Ovary (tissue), 9 donors: ENCODE data around the gene PGRMC2. TPM values are rescaled to one million over a fixed set of nuclear protein-coding genes. Genes with fewer than 3 reads are reported as not detected.

Experiments
- DNase-seq, 5 donors: peaks; one replicate each; pipeline ENCODE4 v3.0.0-alpha.2; 2019 to 2020
- H3K27ac ChIP-seq, 2 donors: fragments of 200-600 bp; one replicate each; pipeline versions ENCODE4 v1.5.1 to v1.8.0; 2019 to 2022
- H3K27me3 ChIP-seq: fragments of 200-600 bp; one replicate; pipeline ENCODE4 v1.8.0; 2022
- H3K36me3 ChIP-seq: fragments of 200-600 bp; sonication (generic); one replicate; pipeline ENCODE4 v1.5.1; 2019
- H3K4me1 ChIP-seq: one replicate; pipeline ENCODE4 v1.8.1; 2013; ENCODE audit warnings: mild to moderate bottlenecking, moderate library complexity; ENCODE audit not compliant: insufficient read depth
- H3K4me3 ChIP-seq: fragments of 200-600 bp; sonication (generic); one replicate; pipeline ENCODE4 v1.5.1; 2017
- H3K9me3 ChIP-seq, 2 donors: fragments of 200-600 bp in 1 of 2; sonication (generic) in 1 of 2; one replicate each; pipeline versions ENCODE4 v1.5.1 to v1.8.1; 2013 to 2019; ENCODE audit warnings: mild to moderate bottlenecking in 1 of 2, moderate library complexity in 1 of 2
- EP300 ChIP-seq: sonication (generic); formaldehyde crosslinking; IDR thresholded peaks from one replicate; pipeline ENCODE4 v1.6.1; 2017; ENCODE audit warnings: antibody characterized with exemption
- POLR2A ChIP-seq: fragments of 450-650 bp; IDR thresholded peaks from one replicate; pipeline ENCODE4 v1.6.1; 2017; ENCODE audit warnings: antibody characterized with exemption, mild to moderate bottlenecking, moderate library complexity
- WGBS, 3 donors: extraction: QIAGEN DNeasy Blood & Tissue Kit in 1 of 3; methylation state at CpG; one replicate each; pipeline versions ENCODE4 v1.1.5 to v1.1.7; 2013 to 2017; 5-methylcytosine and 5-hydroxymethylcytosine counted together
- intact Hi-C, 4 donors: fragments of 100-400 bp; cut with DNase I; formaldehyde crosslinking; loops; one replicate each; pipeline versions ENCODE4 v1.11.0 to v1.15.1; 2022 to 2023
- polyA plus RNA-seq, 2 donors: library from polyadenylated mRNA; stranded (reverse); fragments of 200-250 nt in 1 of 2; fragments of 350-450 nt in 1 of 2; fragmentation: Illumina TruSeq in 1 of 2; extraction: RNeasy Lipid Tissue Mini Kit (QIAGEN cat#74804) in 1 of 2; gene quantifications; one replicate each; pipeline ENCODE4 v1.2.3, GENCODE V29; 2013 to 2014
- total RNA-seq, 7 donors: library from RNA; depleted of rRNA in 2 of 7; stranded (reverse); fragments of >200 nt in 2 of 7; fragmentation: NEBNext Ultra II Directional in 3 of 7; extraction: Animal tissue kit (Norgen Biotek cat#: 25700) in 3 of 7; gene quantifications; one replicate each; pipeline versions ENCODE4 v1.1.0 to v1.2.4, GENCODE V29; 2016 to 2023
- TF ChIP-seq, protein P1 (sequence below), 3 donors: fragments of 450-650 bp in 2 of 3; fragments of 200-600 bp in 1 of 3; IDR thresholded peaks; one replicate each; pipeline versions ENCODE4 v1.5.1 to v1.8.0; 2016 to 2022; ENCODE audit warnings: antibody characterized with exemption in 3 of 3, mild to moderate bottlenecking in 1 of 3
- donor health status: DM: no; HTN: no; CAD: no; lungs with moderate emphysema.
- donor health status: DM: no; HTN: no; CAD: no.
- donor health status: Bipolar disorder and iron deficiency.
- donor health status: DM: yes; HTN: yes; CAD: no.
- donor health status: DM: no; HTN: no; CAD: no.
- donor health status: DM: yes; HTN: yes; CAD: no.

The PGRMC2 gene
- total and polyA plus RNA-seq, 9 donors = 23.2 to 222 (median 56.9) TPM

DNA sequence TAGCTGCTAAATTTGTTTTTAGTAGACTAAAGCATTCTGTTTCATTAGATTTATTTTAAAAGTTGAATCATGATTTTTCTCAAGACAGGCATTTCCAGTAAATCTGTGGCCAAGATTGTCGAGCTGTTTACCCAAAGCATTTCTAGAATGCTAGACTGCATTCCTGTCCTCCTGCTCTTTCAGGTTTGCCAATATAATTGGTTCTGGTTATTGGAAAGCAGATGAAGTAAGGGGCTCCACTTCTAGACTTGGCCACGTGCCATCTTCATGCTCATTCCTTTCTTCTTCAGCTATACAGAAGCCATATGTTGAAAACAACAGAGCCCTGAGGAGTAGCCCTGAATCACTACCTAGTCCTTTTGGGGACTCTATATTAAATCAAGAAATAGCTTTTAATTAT is 62.5 kb downstream of the PGRMC2 start:
- WGBS, 3 donors = 29 to 45% (median 36%) methylated on average over 2 of the region's 2 CpGs
- Histone ChIP-seq H3K4me3 (no peak overlapping the region), H3K36me3 (no peaks in the 10 kb centered on the region), H3K4me1 (no peaks in the 10 kb centered on the region), H3K27me3 (no peaks in the 10 kb centered on the region), H3K9me3 (no peaks in the 10 kb centered on the region), H3K27ac (no peak overlapping the region)
- no peak for DNase-seq
- intact Hi-C loops = no loop called here
- TF ChIP-seq, protein P1, sequence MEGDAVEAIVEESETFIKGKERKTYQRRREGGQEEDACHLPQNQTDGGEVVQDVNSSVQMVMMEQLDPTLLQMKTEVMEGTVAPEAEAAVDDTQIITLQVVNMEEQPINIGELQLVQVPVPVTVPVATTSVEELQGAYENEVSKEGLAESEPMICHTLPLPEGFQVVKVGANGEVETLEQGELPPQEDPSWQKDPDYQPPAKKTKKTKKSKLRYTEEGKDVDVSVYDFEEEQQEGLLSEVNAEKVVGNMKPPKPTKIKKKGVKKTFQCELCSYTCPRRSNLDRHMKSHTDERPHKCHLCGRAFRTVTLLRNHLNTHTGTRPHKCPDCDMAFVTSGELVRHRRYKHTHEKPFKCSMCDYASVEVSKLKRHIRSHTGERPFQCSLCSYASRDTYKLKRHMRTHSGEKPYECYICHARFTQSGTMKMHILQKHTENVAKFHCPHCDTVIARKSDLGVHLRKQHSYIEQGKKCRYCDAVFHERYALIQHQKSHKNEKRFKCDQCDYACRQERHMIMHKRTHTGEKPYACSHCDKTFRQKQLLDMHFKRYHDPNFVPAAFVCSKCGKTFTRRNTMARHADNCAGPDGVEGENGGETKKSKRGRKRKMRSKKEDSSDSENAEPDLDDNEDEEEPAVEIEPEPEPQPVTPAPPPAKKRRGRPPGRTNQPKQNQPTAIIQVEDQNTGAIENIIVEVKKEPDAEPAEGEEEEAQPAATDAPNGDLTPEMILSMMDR (IDR thresholded peaks at IDR 0.05) = no peak
- TF ChIP-seq POLR2A = no peak
- TF ChIP-seq EP300 = no peak

DNA sequence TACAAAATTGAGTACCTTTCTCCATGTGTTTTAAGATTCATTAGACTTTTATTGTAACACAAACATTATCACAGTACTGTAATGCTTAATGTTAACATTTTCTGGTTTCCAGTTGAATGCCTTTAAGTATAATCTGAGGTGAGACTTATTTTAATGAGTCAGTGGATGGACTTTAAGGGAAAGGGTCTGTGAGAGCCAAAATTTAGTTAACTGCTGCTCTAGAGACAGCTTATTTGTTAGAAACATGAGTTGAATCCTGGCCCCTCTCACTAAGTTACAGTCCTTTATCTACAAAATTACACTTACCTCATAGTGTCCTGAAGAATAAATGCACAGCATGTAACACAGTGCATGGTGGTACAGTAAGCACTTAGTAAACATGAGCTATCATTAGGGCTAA is 66.0 kb downstream of the PGRMC2 start:
- TF ChIP-seq POLR2A (no peak), EP300 (no peak)
- TF ChIP-seq, protein P1 (IDR thresholded peaks at IDR 0.05) = no peak
- no peaks in the 10 kb centered on the region for H3K9me3 ChIP-seq
- intact Hi-C loops = no loop called here
- no peak overlapping the region for H3K4me3 ChIP-seq
- H3K36me3 ChIP-seq = no peaks in the 10 kb centered on the region
- no peaks in the 10 kb centered on the region for H3K27me3 ChIP-seq
- H3K27ac ChIP-seq = no peak overlapping the region
- no peaks in the 10 kb centered on the region for H3K4me1 ChIP-seq
- no peak for DNase-seq

DNA sequence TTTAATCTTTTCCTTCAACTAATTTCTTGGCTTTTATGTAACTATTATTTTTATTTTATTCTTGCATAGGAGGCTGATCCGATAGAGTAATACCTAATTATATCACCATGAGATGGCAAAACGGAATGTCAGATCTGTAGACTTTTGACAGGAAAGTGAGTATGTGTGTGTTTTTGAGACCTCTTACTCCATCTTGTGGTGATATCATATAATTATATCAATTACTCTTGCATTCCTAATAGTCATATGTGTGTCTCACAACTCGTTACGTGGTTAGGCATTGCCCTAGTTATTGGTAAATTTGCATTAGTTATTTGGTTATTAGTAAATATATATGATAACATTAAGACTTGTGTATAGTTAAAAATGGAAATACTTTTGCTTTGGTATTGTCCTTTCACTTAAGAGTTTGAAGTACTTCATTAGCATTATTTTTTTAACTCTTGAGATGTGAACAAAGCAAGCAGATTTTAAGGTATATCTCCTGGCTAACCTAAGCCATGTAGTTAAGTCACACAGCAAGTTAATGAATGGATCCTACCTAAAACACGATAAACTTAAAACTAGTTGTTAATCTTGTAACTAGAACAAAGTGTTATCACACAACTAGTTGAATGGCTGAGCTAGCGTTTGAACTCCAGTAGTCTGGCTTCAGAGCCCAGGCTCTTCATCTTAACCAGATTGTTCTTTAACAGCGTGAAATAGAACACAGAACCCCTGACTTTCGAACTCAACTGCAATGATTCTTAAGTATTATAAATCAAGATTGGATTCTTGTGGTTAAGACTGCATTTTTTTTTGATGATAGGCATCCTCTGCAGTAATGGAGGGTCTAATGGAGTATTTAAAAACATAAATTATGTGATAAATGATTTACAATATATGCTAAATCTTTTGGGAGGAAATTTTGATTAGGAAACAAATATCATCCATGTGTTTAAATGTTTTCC is 67.1 kb downstream of the PGRMC2 start:
- TF ChIP-seq, protein P1 (IDR thresholded peaks at IDR 0.05) = no peak
- no peak for TF ChIP-seq POLR2A
- no peak for TF ChIP-seq EP300
- H3K27ac ChIP-seq = no peak overlapping the region
- no peaks in the 10 kb centered on the region for H3K27me3 ChIP-seq
- intact Hi-C loops = no loop called here
- 44 to 60% (median 48%) methylated on average over 8 of the region's 8 CpGs for WGBS, 3 donors
- H3K36me3 ChIP-seq = no peaks in the 10 kb centered on the region
- no peak for DNase-seq
- H3K4me3 ChIP-seq = no peak overlapping the region
- H3K4me1 ChIP-seq = no peaks in the 10 kb centered on the region
- no peaks in the 10 kb centered on the region for H3K9me3 ChIP-seq

Other genes starting within 250 kb of the PGRMC2 start
- 10 to 100 TPM; 15.5 to 27.8 (median 20.3) TPM for gene LARP1B, start 226.5 kb downstream of the PGRMC2 start, total RNA-seq
- 1 to 10 TPM; 7.6 to 9.8 TPM for gene LARP1B, start 226.5 kb downstream of the PGRMC2 start, polyA plus RNA-seq